ENCODE results near the gene PIP4K2C. TPM values are rescaled to one million over a fixed set of nuclear protein-coding genes. Genes with fewer than 3 reads are reported as not detected.
"Not testable (repeated sequence)": the region's sequence is repeated elsewhere in the genome, so short reads cannot be mapped to it uniquely, and the experiment has no call there.

PIP4K2C gene
- total RNA-seq, 1 donor from 2014 or later: 11.0 TPM

GRCh38 chr12:57583008-57583831, 7.8 kb upstream of the PIP4K2C start:
- FAIRE-seq (no peak), DNase-seq (ENCODE audit: low spot score in 2 of 2) (peak; percentile 68 to 84)

DNA sequence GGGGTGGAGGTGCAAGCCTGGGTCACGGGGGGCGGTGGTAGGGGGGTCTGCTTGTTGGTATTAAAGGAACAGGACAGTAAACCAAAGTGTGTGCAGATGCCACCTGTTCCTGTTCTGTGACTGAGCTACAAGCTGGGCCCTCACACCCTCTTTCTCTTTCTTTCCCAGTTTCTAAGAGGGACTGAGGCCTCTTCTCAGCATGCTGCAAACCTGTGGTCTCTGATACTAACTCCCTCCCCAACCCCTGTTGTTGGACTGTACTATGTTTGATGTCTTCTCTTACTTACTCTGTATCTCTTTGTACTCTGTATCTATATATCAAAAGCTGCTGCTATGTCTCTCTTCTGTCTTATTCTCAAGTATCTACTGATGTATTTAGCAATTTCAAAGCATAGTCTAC, 6.9 kb upstream of the PIP4K2C start:
- no peak for DNase-seq (ENCODE audit: low spot score in 2 of 2)
- no peak for FAIRE-seq

DNA sequence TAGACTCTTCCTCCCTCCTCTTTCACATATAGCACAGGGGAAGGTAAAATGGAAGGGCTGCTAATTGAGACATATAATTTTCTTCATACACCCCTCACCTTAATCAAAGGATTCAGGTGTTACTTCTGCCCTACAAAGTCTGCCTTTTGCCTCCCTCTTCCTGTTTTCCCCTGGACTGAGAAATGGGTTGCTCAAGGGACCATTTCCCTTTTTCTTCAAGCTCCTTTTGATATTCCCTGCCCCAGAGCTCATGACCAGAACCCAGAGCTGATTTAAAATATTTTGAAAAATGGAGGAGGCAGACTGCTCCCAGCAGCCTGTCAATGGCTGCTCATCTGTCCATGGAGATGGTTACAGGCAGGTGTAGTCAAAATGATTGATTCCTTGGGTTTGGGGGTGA, 6.3 kb upstream of the PIP4K2C start:
- DNase-seq (ENCODE audit: low spot score in 2 of 2) (no peak), FAIRE-seq (no peak)

- no peak for FAIRE-seq
- DNase-seq (ENCODE audit: low spot score in 2 of 2): no peak
Observed at GRCh38 chr12:57585156-57585555, 5.8 kb upstream of the PIP4K2C start.

GRCh38 chr12:57586128-57586527, 4.9 kb upstream of the PIP4K2C start:
- no peak for DNase-seq (ENCODE audit: low spot score in 2 of 2)
- no peak for FAIRE-seq

DNA sequence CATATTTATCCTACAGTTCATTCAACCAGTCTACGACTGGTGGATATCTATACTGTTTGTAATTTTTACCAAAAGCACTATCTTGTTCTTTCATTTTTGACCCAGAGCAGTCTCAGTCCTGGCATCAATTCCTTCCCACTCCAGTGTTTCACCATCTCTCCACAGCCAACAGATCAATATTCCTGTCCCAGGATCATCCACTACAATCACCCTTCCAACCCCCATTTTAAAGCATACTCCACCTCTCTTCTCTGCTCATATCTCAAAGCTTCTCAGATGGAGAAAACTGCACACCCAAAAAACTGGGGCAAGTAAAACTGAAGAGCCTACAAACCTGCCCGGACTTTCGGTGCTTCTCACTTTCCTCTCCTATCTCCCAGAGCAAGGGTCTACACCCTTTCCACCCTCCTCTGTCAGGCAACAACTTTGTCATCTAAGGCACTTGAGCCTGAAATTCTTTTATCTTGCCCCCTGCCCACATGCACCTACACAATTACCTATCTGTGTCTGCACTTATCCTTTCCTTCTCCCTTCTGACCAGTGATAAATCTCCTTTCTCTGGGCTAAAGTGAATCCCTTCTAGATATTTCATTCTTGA, 4.1 kb upstream of the PIP4K2C start:
- FAIRE-seq (no peak), DNase-seq (ENCODE audit: low spot score in 2 of 2) (no peak)

DNA sequence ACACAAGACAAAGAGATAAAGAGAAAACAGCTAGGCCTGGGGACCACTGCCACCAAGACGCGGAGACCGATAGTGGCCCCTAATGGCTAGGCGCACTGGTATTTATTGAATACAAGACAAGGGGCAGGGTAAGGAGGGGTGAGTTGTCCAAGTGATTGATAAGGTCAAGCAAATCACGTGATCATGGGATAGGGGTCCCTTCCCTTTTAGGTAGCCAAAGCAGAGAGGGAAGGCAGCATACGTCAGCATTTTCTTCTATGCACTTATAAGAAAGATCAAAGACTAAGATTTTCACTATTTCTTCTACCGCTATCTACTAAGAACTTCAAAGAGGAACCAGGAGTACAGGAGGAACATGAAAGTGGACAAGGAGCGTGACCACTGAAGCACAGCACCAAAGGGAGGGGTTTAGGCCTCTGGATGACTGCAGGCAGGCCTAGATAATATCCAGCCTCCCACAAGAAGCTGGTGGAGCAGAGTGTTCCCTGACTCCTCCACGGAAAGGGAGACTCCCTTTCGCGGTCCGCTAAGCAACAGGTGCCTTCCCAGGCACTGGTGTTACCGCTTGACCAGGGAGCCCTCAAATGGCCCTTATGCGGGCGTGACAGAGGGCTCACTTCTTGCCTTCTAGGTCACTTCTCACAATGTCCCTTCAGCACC, 1.9 kb upstream of the PIP4K2C start:
- not testable (repeated sequence) for FAIRE-seq; DNase-seq (ENCODE audit: low spot score in 2 of 2)

DNA sequence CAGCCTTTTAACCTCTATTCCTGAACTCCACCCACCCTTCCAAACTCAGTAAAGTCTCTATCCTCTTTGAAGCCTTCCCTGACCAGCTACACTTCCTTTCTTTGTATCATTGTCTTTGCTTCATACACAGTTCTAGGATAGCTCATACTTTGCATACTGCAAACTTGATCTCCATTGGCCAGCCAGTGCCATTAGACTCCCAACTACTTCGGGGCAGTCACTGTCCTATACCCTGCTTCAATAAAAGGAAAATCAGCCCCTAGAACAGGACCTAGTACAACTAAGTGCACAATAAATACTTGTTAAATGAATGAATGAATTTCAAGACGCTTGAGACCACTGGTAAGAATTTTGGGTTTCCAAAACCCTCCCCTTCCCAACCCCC, 521 bp upstream of the PIP4K2C start:
- no peak for FAIRE-seq

GRCh38 chr12:57591782-57592325, 862 bp downstream of the PIP4K2C start:
- no peak for DNase-seq (ENCODE audit: low spot score in 2 of 2)
- no peak for FAIRE-seq

More for the DNA sequence above, 521 bp upstream of the PIP4K2C start:
- DNase-seq (ENCODE audit: low spot score in 2 of 2): no peak

GRCh38 chr12:57592551-57593165, 1.7 kb downstream of the PIP4K2C start:
- DNase-seq (ENCODE audit: low spot score in 2 of 2) (no peak), FAIRE-seq (no peak)

DNA sequence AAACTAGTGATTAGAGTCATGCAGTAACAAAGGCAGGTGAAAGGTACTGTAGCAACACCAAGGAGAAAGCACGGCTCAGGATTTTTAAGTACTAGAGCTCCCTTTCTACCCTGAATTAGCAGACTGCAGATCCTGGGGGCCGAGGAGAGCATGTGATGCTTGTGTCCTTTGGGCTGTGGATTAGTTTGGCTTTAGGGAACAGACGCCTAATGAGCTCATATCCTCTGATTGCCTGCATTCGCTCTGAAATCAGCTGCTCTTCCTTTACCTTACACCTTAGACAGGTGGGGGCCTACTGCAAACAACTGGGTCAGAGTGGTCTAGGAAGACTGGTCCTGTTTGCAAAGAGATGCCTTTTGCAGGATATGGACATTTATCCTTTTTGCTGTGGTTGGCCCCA, 2.2 kb downstream of the PIP4K2C start:
- FAIRE-seq (no peak), DNase-seq (ENCODE audit: low spot score in 2 of 2) (no peak)

- DNase-seq (ENCODE audit: low spot score in 2 of 2) (no peak), FAIRE-seq (no peak)
Observed at GRCh38 chr12:57600395-57600794, 9.4 kb downstream of the PIP4K2C start.

DNA sequence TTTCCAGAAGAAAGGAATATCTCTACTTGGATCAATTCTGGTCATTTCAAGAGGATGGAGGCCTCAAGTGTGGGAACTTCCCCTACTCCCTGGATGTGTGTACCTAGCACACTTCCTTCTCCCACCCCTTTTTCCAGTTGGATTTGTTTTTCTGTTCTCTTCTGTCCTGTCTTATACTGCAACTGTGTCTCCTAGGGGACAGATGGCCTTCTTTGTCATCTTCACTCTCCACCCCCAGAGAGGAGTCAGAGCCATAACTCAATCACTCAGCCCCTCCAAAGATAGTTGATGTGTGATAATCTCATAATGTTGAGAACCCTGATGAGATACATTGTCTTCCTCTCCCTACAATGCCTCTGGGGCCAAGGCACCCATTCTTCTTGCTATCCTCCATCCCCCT, 11.6 kb downstream of the PIP4K2C start:
- no peak for DNase-seq (ENCODE audit: low spot score in 2 of 2)
- no peak for FAIRE-seq

- no peak for DNase-seq (ENCODE audit: low spot score in 2 of 2)
Observed at GRCh38 chr12:57603324-57603723, 12.3 kb downstream of the PIP4K2C start.

DNA sequence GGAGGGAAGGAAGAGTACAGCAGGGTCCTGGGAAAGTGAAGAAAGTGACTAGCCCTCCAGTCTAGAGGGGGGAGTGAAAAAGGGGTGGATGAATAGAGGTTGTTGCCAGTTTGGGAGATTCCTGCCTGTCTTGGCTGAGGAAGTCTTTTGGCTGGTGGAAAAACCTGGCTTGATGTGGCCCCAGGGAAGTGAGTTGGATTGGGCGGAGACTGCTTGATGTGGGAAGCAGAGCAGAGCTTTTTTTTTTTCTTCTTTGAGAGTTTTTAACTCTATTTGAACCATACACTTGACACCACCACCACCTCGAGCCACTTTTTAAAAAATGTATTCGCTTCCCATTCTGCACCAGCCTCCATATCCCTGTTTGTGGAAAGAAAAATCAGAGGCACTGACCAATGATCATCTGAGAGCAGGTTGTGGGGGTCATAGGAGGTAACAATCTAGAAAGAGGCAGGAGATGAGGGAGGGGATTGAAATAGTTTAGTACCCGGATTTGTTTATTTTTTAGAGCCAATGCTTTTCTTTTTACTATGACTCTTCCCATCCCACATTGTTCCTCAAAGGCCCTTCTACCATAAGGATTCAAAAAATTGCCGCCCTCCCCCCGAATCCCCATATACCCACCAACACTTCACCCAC, 12.9 kb downstream of the PIP4K2C start:
- FAIRE-seq: no peak
- peak; percentile 39 to 52 for DNase-seq (ENCODE audit: low spot score in 2 of 2)

More at GRCh38 chr12:57603324-57603723, 12.3 kb downstream of the PIP4K2C start:
- no peak for FAIRE-seq

GRCh38 chr12:57604454-57604991, 13.5 kb downstream of the PIP4K2C start, which contains the start of gene DTX3:
Gene DTX3 (plus strand): TSS chr12:57604824. CDS start chr12:57606518, 1,694 bp downstream.
- no peak for FAIRE-seq
- peak; percentile 72 to 78 for DNase-seq (ENCODE audit: low spot score in 2 of 2)

- FAIRE-seq: no peak
- peak in 1 of 2 donors; percentile 49 for DNase-seq (ENCODE audit: low spot score in 2 of 2)
Observed at GRCh38 chr12:57604992-57605810, 14.2 kb downstream of the PIP4K2C start.

DNA sequence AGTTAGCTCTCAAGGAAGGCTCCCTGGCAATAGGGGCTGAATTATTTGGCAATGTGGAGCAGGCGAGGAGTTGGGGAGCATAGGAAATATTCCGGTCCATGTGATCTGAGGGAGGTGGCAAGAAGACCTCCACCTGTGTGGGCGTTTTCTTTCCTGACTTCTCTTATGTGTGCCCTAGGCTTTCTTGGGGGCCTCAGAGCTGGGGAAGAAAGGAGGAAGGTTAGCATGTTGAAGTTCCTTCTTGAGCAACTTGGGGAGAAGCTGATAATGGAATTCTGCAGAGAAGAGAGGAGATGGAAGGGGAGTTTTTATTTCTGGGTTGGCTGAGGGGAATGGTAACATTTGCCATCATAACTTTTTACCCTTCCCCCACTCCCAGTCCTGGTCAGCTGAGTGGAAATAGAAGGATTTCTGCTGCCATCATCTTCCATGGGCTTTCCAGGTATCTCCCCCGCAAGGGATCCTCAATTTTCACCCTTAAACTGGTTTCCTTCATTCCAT, 14.9 kb downstream of the PIP4K2C start:
- FAIRE-seq: no peak
- DNase-seq (ENCODE audit: low spot score in 2 of 2): no peak

DNA sequence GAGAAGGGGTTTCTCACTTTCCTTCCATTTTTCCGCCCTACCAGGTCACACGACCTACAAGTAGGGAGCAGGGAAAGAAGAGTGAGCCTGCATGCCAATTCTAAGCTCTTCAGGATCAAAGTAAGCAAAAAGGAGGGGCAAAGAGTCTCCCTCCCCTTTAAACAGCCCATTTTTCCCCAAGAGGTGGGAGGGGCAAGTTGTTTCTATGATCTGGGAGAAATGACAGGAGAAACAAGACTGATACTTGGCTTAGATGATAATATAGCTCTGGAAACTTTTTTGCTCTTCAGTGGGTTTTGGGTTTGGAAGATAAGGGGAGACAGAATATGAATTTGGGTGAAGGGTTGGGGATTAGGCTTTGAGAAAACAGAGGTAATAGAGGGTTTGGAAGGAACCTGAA, 15.4 kb downstream of the PIP4K2C start:
- no peak for FAIRE-seq

More for the DNA sequence above, 15.4 kb downstream of the PIP4K2C start:
- no peak for DNase-seq (ENCODE audit: low spot score in 2 of 2)

Measured in frontal cortex (tissue), 4 donors.